HG02642 (cell line): ENCODE measurements around the gene CXCR6.

Experiments
- ATAC-seq: cut with Tn5 transposase; IDR thresholded peaks from one replicate; pipeline ENCODE4 v1.9.1; 2021; ENCODE audit warnings: mild to moderate bottlenecking; ENCODE audit not compliant: unreplicated experiment, poor library complexity

CXCR6 gene

GRCh38 chr3:45966371-45966791, 23.1 kb downstream of the CXCR6 start:
- no peak for ATAC-seq

DNA sequence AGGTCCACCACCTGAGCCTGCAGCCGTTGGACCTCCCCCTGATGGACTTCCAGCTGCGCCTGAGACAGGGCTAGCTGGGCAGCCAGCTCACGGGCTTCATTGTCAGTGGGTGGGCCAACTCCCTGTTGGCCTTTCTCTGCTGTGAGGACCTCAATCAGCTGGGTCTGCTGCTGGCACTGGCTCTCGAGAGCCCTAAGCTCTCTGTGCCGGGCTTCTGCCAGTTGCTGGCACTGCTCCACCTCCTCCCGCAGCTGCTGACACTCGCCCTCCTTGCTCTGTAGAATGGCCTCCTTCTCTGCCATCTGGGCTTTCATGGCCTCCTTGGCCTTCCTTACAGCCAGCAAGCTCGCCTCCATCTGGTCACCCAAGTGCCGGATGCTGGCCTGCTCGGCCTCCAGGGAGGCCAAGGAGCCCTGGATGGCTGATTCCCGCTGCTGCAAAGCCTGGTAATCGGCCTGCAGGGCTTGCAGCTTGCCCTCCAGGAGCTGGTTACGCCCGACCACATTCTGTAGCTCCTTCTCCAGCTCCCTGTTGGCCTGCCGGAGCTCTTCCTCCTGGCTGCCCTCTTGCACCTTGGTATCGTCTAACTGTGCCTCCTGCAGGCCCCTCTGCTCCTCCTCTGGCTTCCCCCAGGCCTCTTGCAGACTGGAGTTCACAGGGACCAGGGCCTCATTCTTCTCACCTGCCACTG, 23.8 kb downstream of the CXCR6 start:
- ATAC-seq, result no peak

DNA sequence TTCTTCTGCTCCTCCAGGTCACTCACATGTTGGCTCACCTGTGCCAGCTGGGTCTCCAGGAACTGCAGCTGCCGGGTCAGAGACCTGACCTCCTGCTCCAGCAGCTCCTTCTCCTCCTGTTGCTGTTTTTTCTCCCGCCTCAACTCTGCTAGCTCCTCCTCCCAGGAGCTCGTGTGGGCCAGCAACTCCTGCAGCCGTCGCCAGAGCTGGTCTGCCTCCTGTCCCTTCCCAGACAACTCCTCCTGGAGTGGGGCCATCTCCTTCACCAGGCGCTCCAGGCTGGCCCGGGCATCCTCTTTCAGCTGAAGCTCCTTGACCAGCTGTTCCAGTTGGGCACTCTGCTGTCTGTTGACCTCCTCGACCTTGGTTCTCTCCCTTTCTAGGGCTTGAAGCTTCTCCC, 24.5 kb downstream of the CXCR6 start:
- no peak for ATAC-seq

DNA sequence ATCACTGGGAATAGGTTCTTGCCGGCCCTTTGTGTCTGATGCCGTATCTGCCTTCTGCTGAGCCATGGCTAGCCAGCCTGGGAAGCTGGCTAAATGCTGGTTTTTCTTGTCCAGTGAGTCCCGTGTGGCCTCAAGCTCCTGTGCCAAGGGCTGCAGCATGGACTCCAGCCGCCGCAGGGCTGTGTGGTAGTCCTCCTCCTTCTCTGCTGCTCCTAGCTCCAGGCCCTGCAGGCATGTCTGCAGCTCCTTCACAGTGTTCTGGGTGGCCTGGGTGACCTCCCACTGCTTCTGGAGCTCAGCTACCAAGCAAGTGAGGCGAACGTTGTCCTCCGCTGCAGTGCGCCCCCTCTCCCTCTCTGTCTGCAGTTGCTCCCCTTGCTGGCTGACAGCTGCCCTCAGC, 24.9 kb downstream of the CXCR6 start:
- ATAC-seq, result no peak

- no peak for ATAC-seq
Observed at GRCh38 chr3:45968706-45969105, 25.4 kb downstream of the CXCR6 start.

DNA sequence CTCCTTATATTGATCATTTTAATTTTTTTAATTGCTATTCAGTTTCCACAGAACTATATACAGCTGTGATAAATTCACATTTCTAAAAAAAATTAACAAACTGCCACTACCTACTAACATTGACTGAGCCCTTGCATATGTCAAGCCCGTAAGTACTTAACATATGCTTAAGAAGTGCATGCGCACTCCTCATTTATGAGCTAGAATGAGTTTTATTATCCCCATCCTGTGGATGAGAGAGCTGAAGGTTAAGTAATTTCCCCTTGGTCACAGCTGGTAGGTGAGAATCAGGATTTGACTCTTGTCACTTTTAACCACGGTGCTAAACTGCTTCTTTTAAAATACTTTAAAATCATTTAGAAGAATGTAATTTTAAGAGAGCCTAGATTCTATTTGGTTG, 25.9 kb downstream of the CXCR6 start:
- ATAC-seq, result no peak

- ATAC-seq, result no peak
Observed at GRCh38 chr3:45969953-45970352, 26.7 kb downstream of the CXCR6 start.

DNA sequence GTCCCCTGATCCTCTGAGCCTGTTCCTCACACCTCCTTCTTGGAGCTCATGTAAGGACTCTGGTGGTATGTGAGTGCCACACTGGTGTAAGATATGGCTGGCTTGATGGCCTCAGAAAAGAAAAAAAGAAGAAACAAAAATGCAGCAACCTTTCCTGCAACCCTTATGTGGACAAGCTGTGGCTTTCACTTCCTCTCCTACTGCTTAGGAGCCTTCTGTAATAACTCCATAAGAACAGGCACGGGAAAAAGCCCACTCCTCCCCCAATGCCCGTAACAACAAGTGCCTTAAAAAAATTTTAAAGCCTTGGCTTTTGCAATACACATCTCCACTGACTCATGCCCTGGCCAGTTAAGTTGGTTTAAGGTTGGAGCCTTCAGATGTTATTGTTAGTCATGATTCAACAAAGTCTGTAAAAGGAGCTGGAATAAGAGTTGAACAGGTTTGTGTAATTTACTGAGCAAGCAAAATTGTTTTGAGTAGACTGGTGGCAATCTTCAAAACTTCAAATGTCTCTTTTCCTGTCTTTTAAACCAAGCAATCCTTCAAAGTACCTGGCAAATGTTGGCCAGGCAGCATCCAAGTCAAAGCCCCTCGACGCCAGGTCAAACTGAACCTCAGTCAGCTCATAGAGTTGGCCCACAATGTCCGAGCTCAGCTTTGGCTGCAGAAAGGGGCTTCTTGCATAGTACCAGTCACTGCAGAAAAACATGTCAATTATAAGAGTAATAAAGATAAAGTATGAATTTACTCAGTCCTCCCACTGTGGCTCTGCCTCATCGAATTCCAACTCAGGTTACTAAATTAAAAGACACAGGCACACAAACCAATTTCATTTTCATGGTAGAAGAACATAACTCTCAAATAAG, 29.5 kb downstream of the CXCR6 start:
- ATAC-seq, result no peak

DNA sequence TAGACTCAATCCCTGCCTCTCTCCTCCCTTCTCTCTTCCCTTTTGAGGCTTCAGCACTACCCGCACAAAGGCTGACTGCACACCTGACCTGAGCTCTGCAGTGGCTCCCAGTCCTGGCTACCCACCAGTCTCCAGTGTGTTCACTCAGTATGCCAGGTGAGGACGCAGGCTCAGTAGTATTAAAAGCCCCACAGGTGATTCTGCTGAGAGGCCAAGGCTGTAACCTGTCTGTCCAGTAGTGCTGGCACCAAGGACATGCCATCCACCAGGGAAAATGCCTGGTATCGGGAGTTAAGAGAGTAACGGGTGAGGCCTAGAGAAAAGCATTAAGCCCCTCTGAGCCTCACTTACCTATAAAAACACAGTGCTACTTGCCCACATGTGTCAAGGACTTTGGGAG, 31.4 kb downstream of the CXCR6 start:
- ATAC-seq, result no peak

GRCh38 chr3:45975686-45976085, 32.4 kb downstream of the CXCR6 start:
- no peak for ATAC-seq

DNA sequence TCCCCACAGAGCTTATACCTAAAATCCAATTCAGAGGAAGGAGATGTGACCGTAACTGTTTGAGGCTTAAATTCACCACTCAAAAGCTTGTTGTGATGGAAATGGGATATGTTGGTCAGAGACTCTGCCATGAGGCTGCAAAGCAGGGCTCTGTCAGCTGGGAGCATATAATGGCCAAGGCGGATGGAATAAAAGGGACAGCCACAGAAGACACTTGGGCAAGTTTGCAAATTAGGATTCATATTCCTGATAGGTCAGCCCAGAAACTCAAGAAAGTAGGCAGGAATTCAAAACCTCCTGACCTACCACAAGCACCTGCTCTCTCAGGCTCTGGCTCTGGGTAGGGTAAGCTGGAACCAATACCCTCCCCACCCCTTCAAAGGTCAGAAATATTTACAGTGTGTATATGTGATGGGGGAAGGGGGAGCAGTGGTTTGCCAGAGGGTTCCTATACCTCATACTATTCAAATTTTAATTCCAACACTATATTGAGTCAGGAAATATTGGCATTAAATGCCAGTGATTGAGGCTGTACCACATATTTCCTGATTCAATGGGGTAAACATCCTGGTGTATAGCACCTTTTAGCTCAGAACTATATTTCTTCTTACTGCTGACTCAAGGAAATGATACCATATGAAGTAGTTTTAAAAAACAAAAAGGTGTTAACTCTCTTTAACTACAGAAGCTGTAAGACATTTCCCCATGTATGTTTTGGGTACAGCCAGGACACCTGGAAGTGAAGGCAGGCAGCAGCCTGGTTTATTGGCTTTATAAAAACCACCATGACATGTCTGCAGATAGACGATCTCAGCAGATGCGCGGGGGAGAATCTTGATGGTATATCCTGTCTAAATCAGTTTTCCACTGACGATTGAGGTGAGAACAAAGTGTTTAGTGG, 33.2 kb downstream of the CXCR6 start:
- ATAC-seq, result no peak

- ATAC-seq, result no peak
Observed at GRCh38 chr3:45978006-45978761, 34.9 kb downstream of the CXCR6 start.

DNA sequence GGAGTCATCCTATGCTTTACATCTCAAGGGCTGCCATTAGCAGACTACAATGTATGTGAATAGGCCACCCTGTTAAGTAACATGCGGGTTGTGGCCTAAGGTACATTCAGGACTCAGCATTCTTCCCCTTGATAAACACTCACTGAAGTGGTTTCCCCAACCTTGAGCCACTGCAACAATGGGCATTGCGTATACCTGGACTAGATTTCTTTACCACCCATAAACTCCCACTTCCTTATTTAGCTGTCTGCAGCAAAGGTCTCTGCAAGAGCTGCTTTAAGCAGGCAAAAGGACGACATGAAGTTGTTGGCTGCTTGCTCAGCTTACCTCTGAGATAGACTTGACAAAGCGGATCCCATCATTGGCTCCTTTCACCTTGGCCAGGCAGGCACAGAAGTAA, 36.1 kb downstream of the CXCR6 start:
- no peak for ATAC-seq

GRCh38 chr3:45980229-45980813, 37.1 kb downstream of the CXCR6 start:
- no peak for ATAC-seq

DNA sequence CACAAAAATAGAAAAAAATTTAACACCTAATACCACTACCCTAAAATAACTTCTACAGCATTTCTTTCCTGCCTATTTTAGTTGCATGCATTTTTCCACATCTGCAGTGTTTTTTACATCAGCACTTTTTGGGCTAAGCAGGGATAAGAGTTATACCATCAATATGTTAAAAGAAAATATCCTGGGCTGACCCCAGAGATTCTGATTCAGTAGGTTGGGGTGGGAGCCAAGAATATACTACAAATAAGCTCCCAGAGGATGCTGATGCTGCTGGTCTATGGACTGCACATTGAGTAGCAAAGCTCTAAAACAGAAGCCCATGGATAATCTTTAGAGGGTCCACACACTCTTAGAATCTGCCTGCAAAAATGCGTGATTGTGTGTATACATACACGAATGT, 37.6 kb downstream of the CXCR6 start:
- no peak for ATAC-seq

- no peak for ATAC-seq
Observed at GRCh38 chr3:45981346-45982074, 38.2 kb downstream of the CXCR6 start.

- no peak for ATAC-seq
Observed at GRCh38 chr3:45983770-45984169, 40.5 kb downstream of the CXCR6 start.

DNA sequence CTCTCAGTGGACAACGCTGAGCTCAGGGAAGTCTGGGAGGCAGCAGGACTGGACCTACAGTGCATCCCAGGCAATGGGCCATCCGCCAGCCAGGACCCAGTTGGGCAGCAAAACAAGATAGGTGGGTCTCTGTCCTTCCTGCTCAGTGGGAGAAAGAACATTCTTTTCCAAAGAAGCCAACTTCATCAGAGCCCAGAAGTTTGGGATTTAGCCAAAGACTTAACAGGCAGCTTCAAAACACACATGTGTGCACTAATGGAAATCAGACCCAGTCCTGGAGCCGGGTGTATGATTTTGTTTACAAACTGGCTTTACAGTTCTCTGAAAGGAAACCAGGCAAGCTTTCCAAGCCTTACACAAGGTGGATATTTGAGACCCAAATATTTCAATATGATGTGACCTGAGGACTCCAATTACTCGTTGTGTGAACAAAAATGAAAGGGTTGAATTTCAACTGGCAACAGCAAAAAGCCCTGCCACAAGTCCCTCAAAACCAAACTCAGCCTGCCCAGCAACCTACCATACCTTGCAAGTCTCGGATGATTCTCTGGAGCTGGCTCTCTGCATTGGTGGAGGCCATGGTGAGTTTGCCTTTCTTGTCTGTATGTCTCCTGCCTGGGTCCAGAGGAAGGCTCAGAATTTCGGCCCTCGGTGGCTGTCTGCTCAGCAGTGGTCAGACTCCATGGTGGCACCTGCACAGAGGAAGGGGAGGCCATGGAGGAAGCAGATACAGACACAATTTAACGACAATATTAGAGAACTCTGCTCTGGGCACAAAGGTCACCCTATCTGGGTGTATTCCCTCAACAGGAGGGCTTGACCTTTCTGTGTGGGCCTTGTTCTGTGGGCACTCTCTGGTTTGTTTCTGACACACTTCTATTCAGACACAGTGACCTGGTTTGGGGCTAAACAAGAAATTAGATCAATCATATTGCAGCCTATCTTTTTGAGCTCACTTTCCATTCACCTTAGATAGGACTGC, 41.4 kb downstream of the CXCR6 start:
- no peak for ATAC-seq
